Mammary epithelial cell (primary cell): ENCODE results near the gene ENKUR.

Source experiments
- CTCF ChIP-seq, 2 donors: IDR thresholded peaks in 1 of 2; conservative IDR thresholded peaks in 1 of 2; 2 replicates each; pipeline ENCODE4 v1.5.1; 2011 to 2012; ENCODE audit warnings: inconsistent platforms in 2 of 2, low read length in 2 of 2, mild to moderate bottlenecking in 2 of 2, control low read depth in 1 of 2, low read depth in 1 of 2; ENCODE audit not compliant: insufficient read depth in 1 of 2; ENCODE audit errors: extremely low read depth in 1 of 2
- EZH2 ChIP-seq: IDR thresholded peaks from 2 replicates; pipeline ENCODE4 v1.6.1; 2012; ENCODE audit warnings: low read length, inconsistent platforms, borderline replicate concordance

- TF ChIP-seq CTCF (conservative IDR thresholded peaks at IDR 0.05 in 1 of 2, IDR thresholded peaks at IDR 0.05 in 1 of 2; ENCODE audit: extremely low read depth in 1 of 2, insufficient read depth in 1 of 2, low read depth in 1 of 2, low read length in 2 of 2) (no peak), EZH2 (no peak)
These were observed 44.0 kb upstream of the ENKUR start for GRCh38 chr10:25059990-25060389.
